Effector memory CD4-positive, alpha-beta T cell (primary cell): ENCODE measurements around the gene IRF2.

ENCODE experiments used
- DNase-seq, 3 donors: peaks; one replicate each; pipeline ENCODE4 v3.0.0-alpha.2; 2020
- H3K27ac ChIP-seq: 2 replicates; pipeline ENCODE4 v1.7.0; 2013; ENCODE audit warnings: mild to moderate bottlenecking, low read length, moderate library complexity; ENCODE audit not compliant: insufficient read depth, poor library complexity, severe bottlenecking
- H3K27me3 ChIP-seq: replicated peaks from 2 replicates; pipeline ENCODE4 v1.7.0; 2013; ENCODE audit warnings: mild to moderate bottlenecking, low read length; ENCODE audit not compliant: insufficient read depth, control insufficient read depth, poor library complexity, severe bottlenecking
- H3K36me3 ChIP-seq: 2 replicates; pipeline ENCODE4 v1.7.0; 2013; ENCODE audit warnings: mild to moderate bottlenecking, low read length, moderate library complexity; ENCODE audit not compliant: control insufficient read depth, insufficient read depth
- H3K4me1 ChIP-seq: 2 replicates; pipeline ENCODE4 v1.7.0; 2013; ENCODE audit warnings: low read length, mild to moderate bottlenecking; ENCODE audit not compliant: control insufficient read depth, insufficient read depth, poor library complexity, severe bottlenecking
- H3K4me3 ChIP-seq: 2 replicates; pipeline ENCODE4 v1.7.0; 2013; ENCODE audit warnings: low read length, low read depth, mild to moderate bottlenecking; ENCODE audit not compliant: insufficient read depth, poor library complexity, severe bottlenecking
- H3K9me3 ChIP-seq: 2 replicates; pipeline ENCODE4 v1.7.0; 2013; ENCODE audit warnings: mild to moderate bottlenecking, low read length, moderate library complexity; ENCODE audit not compliant: control insufficient read depth

The IRF2 gene

GRCh38 chr4:184395971-184396391 lies 78.4 kb downstream of the IRF2 start:
- no peak overlapping the region for H3K4me3 ChIP-seq
- H3K4me1 ChIP-seq = no peaks in the 10 kb centered on the region
- H3K27ac ChIP-seq = no peak overlapping the region
- DNase-seq = no peak
- H3K27me3 ChIP-seq = no peaks in the 10 kb centered on the region
- no peaks in the 10 kb centered on the region for H3K9me3 ChIP-seq
- peaks cover 78% of the 10 kb centered on the region for H3K36me3 ChIP-seq

- no peaks in the 10 kb centered on the region for H3K4me1 ChIP-seq
- no peak overlapping the region for H3K27ac ChIP-seq
- DNase-seq = no peak
- H3K4me3 ChIP-seq = no peak overlapping the region
- H3K27me3 ChIP-seq = no peaks in the 10 kb centered on the region
- H3K9me3 ChIP-seq = no peaks in the 10 kb centered on the region
- peaks cover 78% of the 10 kb centered on the region for H3K36me3 ChIP-seq
Measured at GRCh38 chr4:184395451-184395917, 78.9 kb downstream of the IRF2 start.

GRCh38 chr4:184392748-184393559 lies 81.4 kb downstream of the IRF2 start:
- Histone ChIP-seq H3K36me3 (peaks cover 91% of the 10 kb centered on the region), H3K9me3 (no peaks in the 10 kb centered on the region), H3K4me3 (no peak overlapping the region), H3K27ac (no peak overlapping the region), H3K27me3 (no peaks in the 10 kb centered on the region), H3K4me1 (no peaks in the 10 kb centered on the region)
- DNase-seq = no peak

GRCh38 chr4:184392316-184392715 lies 82.0 kb downstream of the IRF2 start:
- Histone ChIP-seq H3K27ac (no peak overlapping the region), H3K36me3 (peaks cover 87% of the 10 kb centered on the region), H3K4me3 (no peak overlapping the region), H3K9me3 (no peaks in the 10 kb centered on the region), H3K4me1 (no peaks in the 10 kb centered on the region), H3K27me3 (no peaks in the 10 kb centered on the region)
- DNase-seq = no peak

GRCh38 chr4:184389978-184390900 lies 84.1 kb downstream of the IRF2 start:
- Histone ChIP-seq H3K9me3 (no peaks in the 10 kb centered on the region), H3K4me3 (no peak overlapping the region), H3K27ac (no peak overlapping the region), H3K36me3 (peaks cover 76% of the 10 kb centered on the region), H3K27me3 (no peaks in the 10 kb centered on the region), H3K4me1 (no peaks in the 10 kb centered on the region)
- DNase-seq = no peak

- Histone ChIP-seq H3K36me3 (peaks cover 59% of the 10 kb centered on the region), H3K9me3 (no peaks in the 10 kb centered on the region), H3K27ac (no peak overlapping the region), H3K4me3 (no peak overlapping the region), H3K27me3 (no peaks in the 10 kb centered on the region), H3K4me1 (peaks cover 12% of the 10 kb centered on the region)
- no peak for DNase-seq
Measured at GRCh38 chr4:184388106-184388505, 86.2 kb downstream of the IRF2 start.

- DNase-seq = no peak
- H3K9me3 ChIP-seq = no peaks in the 10 kb centered on the region
- peaks cover 12% of the 10 kb centered on the region for H3K4me1 ChIP-seq
- no peak overlapping the region for H3K4me3 ChIP-seq
- H3K36me3 ChIP-seq = peaks cover 52% of the 10 kb centered on the region
- H3K27ac ChIP-seq = no peak overlapping the region
- no peaks in the 10 kb centered on the region for H3K27me3 ChIP-seq
Measured at GRCh38 chr4:184387351-184387750, 87.0 kb downstream of the IRF2 start.

- H3K4me3 ChIP-seq = no peak overlapping the region
- no peak overlapping the region for H3K27ac ChIP-seq
- DNase-seq = no peak
- no peaks in the 10 kb centered on the region for H3K27me3 ChIP-seq
- H3K4me1 ChIP-seq = peaks cover 12% of the 10 kb centered on the region
- H3K9me3 ChIP-seq = no peaks in the 10 kb centered on the region
- H3K36me3 ChIP-seq = peaks cover 42% of the 10 kb centered on the region
Measured at GRCh38 chr4:184386271-184386781, 88.0 kb downstream of the IRF2 start.

- Histone ChIP-seq H3K36me3 (peaks cover 36% of the 10 kb centered on the region), H3K27ac (no peak overlapping the region), H3K27me3 (no peaks in the 10 kb centered on the region), H3K4me3 (no peak overlapping the region), H3K4me1 (peaks cover 12% of the 10 kb centered on the region), H3K9me3 (no peaks in the 10 kb centered on the region)
- no peak for DNase-seq
Measured at GRCh38 chr4:184385705-184386141, 88.6 kb downstream of the IRF2 start.
